PFSK-1 (cell line): ENCODE data around the gene CA11.

Experiments
- FOXP2 ChIP-seq: optimal IDR thresholded peaks from 2 replicates; pipeline ENCODE3; 2011; ENCODE audit warnings: borderline replicate concordance, control low read depth, inconsistent platforms; ENCODE audit not compliant: insufficient read depth; ENCODE audit errors: extremely low read length, extremely low read depth
- POLR2AphosphoS5 ChIP-seq: IDR thresholded peaks from 2 replicates; pipeline ENCODE4 v1.6.1; 2012; ENCODE audit warnings: low read depth, mild to moderate bottlenecking, control low read depth, low read length, moderate library complexity
- SIN3A ChIP-seq: IDR thresholded peaks from 2 replicates; pipeline ENCODE4 v1.6.1; 2012; ENCODE audit warnings: mild to moderate bottlenecking, low read length, moderate library complexity, borderline replicate concordance; ENCODE audit not compliant: insufficient read depth
- TAF1 ChIP-seq: IDR thresholded peaks from 2 replicates; pipeline ENCODE4 v1.6.1; 2012; ENCODE audit warnings: low read length, control low read depth, borderline replicate concordance; ENCODE audit not compliant: insufficient read depth
- TF ChIP-seq, protein P1 (sequence below), 2 experiments: IDR thresholded peaks; 2 replicates each; pipeline versions ENCODE4 v1.6.1 to v1.8.0; 2011 to 2012; ENCODE audit warnings: low read depth in 2 of 2, low read length in 2 of 2, control low read depth in 1 of 2, inconsistent platforms in 1 of 2, mild to moderate bottlenecking in 1 of 2, moderate library complexity in 1 of 2; ENCODE audit not compliant: insufficient read depth in 1 of 2

The CA11 gene

DNA sequence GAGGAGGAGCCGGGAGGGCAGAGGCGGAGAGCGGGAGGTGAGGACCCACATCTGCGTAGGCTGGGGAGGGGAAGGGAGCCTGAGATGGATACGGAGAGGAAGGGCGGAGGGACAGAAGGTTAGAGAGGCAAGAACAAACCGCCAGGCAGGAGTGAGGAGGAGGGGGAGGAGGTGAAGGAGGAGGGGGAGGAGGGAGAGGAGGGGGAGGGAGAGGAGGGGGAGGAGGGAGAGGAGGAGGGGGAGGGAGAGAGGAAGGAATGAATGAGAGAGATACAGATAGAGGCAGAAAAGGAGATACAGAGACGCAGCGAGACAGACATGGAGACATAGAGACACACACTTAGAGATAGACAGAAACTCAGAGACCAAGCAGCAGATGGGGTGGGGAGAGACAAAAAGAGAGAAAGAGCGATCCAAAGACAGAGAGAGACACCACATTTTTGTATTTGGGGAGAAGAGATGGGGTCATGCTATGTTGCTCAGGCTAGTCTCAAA, 782 bp upstream of the CA11 start:
- no peak for TF ChIP-seq FOXP2
- TF ChIP-seq POLR2AphosphoS5, result no peak
- TF ChIP-seq, protein P1, sequence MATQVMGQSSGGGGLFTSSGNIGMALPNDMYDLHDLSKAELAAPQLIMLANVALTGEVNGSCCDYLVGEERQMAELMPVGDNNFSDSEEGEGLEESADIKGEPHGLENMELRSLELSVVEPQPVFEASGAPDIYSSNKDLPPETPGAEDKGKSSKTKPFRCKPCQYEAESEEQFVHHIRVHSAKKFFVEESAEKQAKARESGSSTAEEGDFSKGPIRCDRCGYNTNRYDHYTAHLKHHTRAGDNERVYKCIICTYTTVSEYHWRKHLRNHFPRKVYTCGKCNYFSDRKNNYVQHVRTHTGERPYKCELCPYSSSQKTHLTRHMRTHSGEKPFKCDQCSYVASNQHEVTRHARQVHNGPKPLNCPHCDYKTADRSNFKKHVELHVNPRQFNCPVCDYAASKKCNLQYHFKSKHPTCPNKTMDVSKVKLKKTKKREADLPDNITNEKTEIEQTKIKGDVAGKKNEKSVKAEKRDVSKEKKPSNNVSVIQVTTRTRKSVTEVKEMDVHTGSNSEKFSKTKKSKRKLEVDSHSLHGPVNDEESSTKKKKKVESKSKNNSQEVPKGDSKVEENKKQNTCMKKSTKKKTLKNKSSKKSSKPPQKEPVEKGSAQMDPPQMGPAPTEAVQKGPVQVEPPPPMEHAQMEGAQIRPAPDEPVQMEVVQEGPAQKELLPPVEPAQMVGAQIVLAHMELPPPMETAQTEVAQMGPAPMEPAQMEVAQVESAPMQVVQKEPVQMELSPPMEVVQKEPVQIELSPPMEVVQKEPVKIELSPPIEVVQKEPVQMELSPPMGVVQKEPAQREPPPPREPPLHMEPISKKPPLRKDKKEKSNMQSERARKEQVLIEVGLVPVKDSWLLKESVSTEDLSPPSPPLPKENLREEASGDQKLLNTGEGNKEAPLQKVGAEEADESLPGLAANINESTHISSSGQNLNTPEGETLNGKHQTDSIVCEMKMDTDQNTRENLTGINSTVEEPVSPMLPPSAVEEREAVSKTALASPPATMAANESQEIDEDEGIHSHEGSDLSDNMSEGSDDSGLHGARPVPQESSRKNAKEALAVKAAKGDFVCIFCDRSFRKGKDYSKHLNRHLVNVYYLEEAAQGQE (IDR thresholded peaks at IDR 0.05; ENCODE audit: insufficient read depth in 1 of 2, low read depth in 2 of 2, low read length in 2 of 2), result no peak
- TF ChIP-seq SIN3A, result no peak
- no peak for TF ChIP-seq TAF1

DNA sequence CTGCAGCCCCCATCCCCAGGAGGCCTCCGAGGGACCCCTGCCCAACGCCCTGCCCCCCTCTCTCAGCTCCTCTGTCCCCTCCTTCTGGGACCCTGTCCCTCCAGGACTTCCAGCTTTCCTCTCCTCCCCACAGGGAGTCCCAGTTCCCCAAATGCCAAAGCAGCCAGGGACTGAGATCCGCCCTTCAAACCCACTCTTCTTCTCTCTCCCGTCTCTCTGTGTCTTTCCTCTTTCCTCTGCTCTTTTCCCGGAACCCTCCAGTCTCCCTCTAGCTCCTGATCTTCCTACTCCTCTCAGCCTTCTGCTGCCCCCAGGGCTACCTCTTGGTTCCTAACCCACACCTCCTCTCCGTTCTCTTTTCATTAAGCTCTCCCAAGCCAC, 377 bp downstream of the CA11 start:
- TF ChIP-seq FOXP2, result no peak
- TF ChIP-seq POLR2AphosphoS5, result no peak
- TF ChIP-seq SIN3A, result no peak
- TF ChIP-seq TAF1, result no peak
- TF ChIP-seq, protein P1 (IDR thresholded peaks at IDR 0.05; ENCODE audit: insufficient read depth in 1 of 2, low read depth in 2 of 2, low read length in 2 of 2), result no peak

DNA sequence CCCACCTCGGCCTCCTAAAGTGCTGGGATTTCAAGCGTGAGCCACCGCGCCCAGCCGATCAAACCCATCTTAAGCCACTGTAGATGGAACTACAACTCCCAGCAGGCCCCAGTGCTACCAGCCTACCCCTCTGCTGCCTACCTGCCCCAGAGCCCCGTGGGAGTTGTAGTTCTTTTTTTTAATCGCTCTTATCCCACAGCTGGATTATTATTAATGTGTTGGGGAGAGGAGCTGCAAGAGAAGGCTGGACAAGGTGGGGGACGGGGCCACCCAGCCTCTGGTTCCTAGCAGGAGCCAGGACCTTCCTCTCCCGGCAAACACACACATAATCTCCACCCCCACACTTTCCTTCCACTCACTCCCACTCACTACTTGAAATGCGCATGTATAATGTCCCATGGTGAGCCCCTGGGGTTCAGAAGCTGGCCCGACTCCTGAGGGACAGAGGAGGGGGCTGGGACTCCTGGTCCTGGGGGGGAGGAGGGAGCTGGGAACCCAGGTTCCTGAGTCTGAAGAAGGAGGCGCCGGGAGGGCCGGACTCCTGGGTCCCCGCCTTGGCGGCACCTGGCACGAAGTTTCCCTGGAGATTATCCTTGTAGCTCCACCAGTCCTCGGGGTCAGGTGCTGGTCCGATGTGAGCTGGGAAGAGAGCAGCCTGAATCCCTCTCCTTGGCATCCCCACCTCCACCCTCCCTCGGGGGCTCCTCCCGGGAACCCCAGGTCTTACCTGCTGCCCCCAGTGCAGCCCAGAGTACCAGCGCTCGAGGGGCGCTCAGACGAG, 958 bp downstream of the CA11 start:
- no peak for TF ChIP-seq SIN3A
- no peak for TF ChIP-seq FOXP2
- TF ChIP-seq TAF1, result no peak
- TF ChIP-seq, protein P1 (IDR thresholded peaks at IDR 0.05; ENCODE audit: insufficient read depth in 1 of 2, low read depth in 2 of 2, low read length in 2 of 2), result no peak
- TF ChIP-seq POLR2AphosphoS5, result no peak

DNA sequence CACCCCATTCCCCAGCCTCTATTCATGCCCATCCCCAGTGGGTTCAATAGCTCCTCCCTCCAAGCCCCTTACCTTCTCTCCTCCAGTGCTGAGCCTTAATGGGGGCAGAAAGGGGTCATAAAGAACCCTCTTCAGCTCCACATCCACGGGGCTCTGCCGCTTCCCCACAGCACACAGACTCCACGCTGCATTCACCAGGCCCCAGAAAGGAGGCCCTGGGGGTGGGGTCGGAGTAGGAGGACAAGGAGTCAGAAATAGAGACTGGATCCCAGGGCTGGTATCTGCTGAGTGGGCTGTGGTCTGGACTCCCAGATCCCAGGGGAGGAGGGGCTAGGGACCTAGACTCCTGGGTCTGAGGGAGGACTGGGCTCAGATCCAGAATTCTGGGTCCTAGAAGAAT, 1.6 kb downstream of the CA11 start:
- TF ChIP-seq, protein P1 (IDR thresholded peaks at IDR 0.05; ENCODE audit: insufficient read depth in 1 of 2, low read depth in 2 of 2, low read length in 2 of 2), result no peak
- no peak for TF ChIP-seq POLR2AphosphoS5
- no peak for TF ChIP-seq FOXP2
- TF ChIP-seq TAF1, result no peak
- TF ChIP-seq SIN3A, result no peak

DNA sequence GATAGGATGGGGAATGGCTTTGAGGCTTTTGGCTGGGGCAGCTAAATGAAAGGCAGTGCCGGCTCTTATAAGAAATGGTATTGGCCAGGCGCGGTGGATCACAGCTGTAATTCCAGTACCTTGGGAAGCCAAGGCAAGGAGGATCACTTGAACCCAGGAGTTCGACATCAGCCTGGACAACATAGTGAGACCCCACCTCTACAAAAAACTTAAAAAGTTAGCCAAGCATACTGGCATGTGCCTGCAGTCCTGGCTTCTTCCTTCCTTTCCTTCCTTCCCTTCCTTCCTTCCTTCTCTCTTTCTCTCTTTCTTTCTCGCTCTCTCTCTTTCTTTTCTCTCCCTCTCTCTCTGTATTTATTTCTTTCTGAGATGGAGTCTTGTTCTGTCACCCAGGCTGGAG, 3.1 kb downstream of the CA11 start:
- TF ChIP-seq, protein P1 (IDR thresholded peaks at IDR 0.05; ENCODE audit: insufficient read depth in 1 of 2, low read depth in 2 of 2, low read length in 2 of 2), result no peak
- TF ChIP-seq POLR2AphosphoS5, result no peak
- TF ChIP-seq TAF1, result no peak
- TF ChIP-seq FOXP2, result no peak
- no peak for TF ChIP-seq SIN3A
